ENCODE measurements around the gene MYO9A. TPM values are rescaled to one million over a fixed set of nuclear protein-coding genes. Genes with fewer than 3 reads are reported as not detected.

MYO9A gene
- polyA plus RNA-seq, 2 donors: 2.6 to 4.3 TPM

GRCh38 chr15:71804695-71805470 lies 313.1 kb downstream of the MYO9A start:
- Histone ChIP-seq H3K27ac (ENCODE audit: low read depth in 2 of 2, low read length in 1 of 2) (no peak overlapping the region), H3K4me1 (ENCODE audit: control insufficient read depth in 2 of 2, insufficient read depth in 2 of 2, low read length in 1 of 2) (no peaks in the 10 kb centered on the region), H3K9me3 (ENCODE audit: control insufficient read depth in 2 of 2, insufficient read depth in 1 of 2, low read depth in 1 of 2, low read length in 1 of 2) (no peaks in the 10 kb centered on the region), H3K27me3 (ENCODE audit: control insufficient read depth in 1 of 2, insufficient read depth in 2 of 2, low read length in 2 of 2) (no peaks in the 10 kb centered on the region), H3K4me3 (ENCODE audit: low read depth in 1 of 2, low read length in 2 of 2) (no peak overlapping the region), H3K36me3 (ENCODE audit: control insufficient read depth in 2 of 2, insufficient read depth in 2 of 2, low read length in 1 of 2) (no peaks in the 10 kb centered on the region)
- 67 to 72% methylated on average over 6 of the region's 6 CpGs for WGBS, 2 donors

- Histone ChIP-seq H3K36me3 (ENCODE audit: control insufficient read depth in 2 of 2, insufficient read depth in 2 of 2, low read length in 1 of 2) (no peaks in the 10 kb centered on the region), H3K4me3 (ENCODE audit: low read depth in 1 of 2, low read length in 2 of 2) (no peak overlapping the region), H3K4me1 (ENCODE audit: control insufficient read depth in 2 of 2, insufficient read depth in 2 of 2, low read length in 1 of 2) (no peaks in the 10 kb centered on the region), H3K9me3 (ENCODE audit: control insufficient read depth in 2 of 2, insufficient read depth in 1 of 2, low read depth in 1 of 2, low read length in 1 of 2) (no peaks in the 10 kb centered on the region), H3K27me3 (ENCODE audit: control insufficient read depth in 1 of 2, insufficient read depth in 2 of 2, low read length in 2 of 2) (no peaks in the 10 kb centered on the region), H3K27ac (ENCODE audit: low read depth in 2 of 2, low read length in 1 of 2) (no peak overlapping the region)
- WGBS, 2 donors: 65 to 68% methylated on average over 5 of the region's 5 CpGs
Measured at GRCh38 chr15:71804226-71804625, 313.7 kb downstream of the MYO9A start.

DNA sequence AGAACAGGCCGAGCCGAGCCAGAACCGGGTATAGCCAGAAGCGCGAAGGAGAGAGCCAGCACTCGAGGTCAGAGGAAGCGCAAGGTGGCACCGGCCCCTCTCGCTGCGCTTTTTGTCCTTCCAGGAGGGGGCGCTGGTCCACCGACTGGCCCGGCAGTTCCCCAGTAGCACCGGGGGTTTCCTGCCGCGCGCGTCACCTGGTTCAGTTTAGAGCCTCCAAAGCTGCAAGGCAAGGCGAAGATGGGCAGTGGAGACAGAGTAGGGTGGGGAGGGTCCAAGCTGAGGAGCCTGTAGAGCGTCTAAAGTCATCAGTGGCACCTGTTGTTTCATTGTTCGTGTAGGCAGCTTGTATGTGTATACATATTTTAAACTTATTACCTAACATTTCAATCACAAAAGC lies 315.2 kb downstream of the MYO9A start:
- Histone ChIP-seq H3K4me3 (ENCODE audit: low read depth in 1 of 2, low read length in 2 of 2) (no peak overlapping the region), H3K9me3 (ENCODE audit: control insufficient read depth in 2 of 2, insufficient read depth in 1 of 2, low read depth in 1 of 2, low read length in 1 of 2) (no peaks in the 10 kb centered on the region), H3K36me3 (ENCODE audit: control insufficient read depth in 2 of 2, insufficient read depth in 2 of 2, low read length in 1 of 2) (no peaks in the 10 kb centered on the region), H3K27ac (ENCODE audit: low read depth in 2 of 2, low read length in 1 of 2) (no peak overlapping the region), H3K4me1 (ENCODE audit: control insufficient read depth in 2 of 2, insufficient read depth in 2 of 2, low read length in 1 of 2) (no peaks in the 10 kb centered on the region), H3K27me3 (ENCODE audit: control insufficient read depth in 1 of 2, insufficient read depth in 2 of 2, low read length in 2 of 2) (no peaks in the 10 kb centered on the region)
- WGBS, 2 donors: 57 to 78% methylated on average over 21 of the region's 21 CpGs

- Histone ChIP-seq H3K4me1 (ENCODE audit: control insufficient read depth in 2 of 2, insufficient read depth in 2 of 2, low read length in 1 of 2) (no peaks in the 10 kb centered on the region), H3K36me3 (ENCODE audit: control insufficient read depth in 2 of 2, insufficient read depth in 2 of 2, low read length in 1 of 2) (no peaks in the 10 kb centered on the region), H3K27me3 (ENCODE audit: control insufficient read depth in 1 of 2, insufficient read depth in 2 of 2, low read length in 2 of 2) (no peaks in the 10 kb centered on the region), H3K27ac (ENCODE audit: low read depth in 2 of 2, low read length in 1 of 2) (no peak overlapping the region), H3K9me3 (ENCODE audit: control insufficient read depth in 2 of 2, insufficient read depth in 1 of 2, low read depth in 1 of 2, low read length in 1 of 2) (no peaks in the 10 kb centered on the region), H3K4me3 (ENCODE audit: low read depth in 1 of 2, low read length in 2 of 2) (no peak overlapping the region)
- 92 to 96% methylated on average over 24 of the region's 24 CpGs for WGBS, 2 donors
Measured at GRCh38 chr15:71801935-71802655, 315.9 kb downstream of the MYO9A start.

DNA sequence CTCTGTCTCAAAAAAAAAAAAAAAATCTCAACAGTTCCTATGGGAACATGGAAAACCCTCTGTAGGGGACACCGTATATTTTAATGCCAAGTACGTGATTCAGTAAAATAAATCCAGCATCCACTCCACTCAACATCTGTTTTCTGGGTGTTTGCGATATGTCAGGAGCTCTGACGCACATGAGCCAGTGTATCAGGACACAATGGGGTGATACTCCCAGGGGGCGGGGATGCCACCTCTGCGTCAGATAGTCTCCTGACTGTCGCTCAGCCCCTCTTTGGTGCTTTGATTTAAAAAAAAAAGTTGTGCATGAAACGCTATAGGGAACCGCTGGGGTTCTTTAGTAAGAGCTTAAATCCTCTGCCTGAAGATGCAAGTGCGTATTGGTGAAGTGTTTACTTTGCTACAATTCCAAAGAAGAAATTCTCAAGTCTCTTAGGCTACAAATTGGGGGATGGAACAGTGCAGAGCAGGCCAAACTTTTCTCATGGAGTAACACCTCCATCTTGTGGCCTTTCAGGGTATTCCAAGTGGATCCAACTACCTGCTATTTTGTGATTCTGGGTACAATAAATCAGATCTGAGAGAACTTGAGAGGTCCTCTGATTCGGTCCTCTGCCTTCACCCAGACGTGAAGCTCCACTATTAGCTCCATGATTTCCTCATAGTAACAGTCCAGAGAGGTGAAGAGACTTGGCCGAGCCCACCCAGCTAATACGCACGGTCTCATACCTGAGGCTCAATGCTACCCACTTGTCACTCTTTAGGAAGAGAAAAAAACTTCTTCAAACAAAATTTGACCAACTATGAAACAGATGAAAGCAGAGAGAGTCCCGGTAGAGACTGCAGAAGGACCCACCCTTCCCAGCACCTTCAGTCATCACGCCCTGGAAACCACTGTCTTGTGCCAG lies 316.9 kb downstream of the MYO9A start:
- Histone ChIP-seq H3K4me3 (ENCODE audit: low read depth in 1 of 2, low read length in 2 of 2) (no peak overlapping the region), H3K9me3 (ENCODE audit: control insufficient read depth in 2 of 2, insufficient read depth in 1 of 2, low read depth in 1 of 2, low read length in 1 of 2) (no peaks in the 10 kb centered on the region), H3K27me3 (ENCODE audit: control insufficient read depth in 1 of 2, insufficient read depth in 2 of 2, low read length in 2 of 2) (no peaks in the 10 kb centered on the region), H3K36me3 (ENCODE audit: control insufficient read depth in 2 of 2, insufficient read depth in 2 of 2, low read length in 1 of 2) (no peaks in the 10 kb centered on the region), H3K4me1 (ENCODE audit: control insufficient read depth in 2 of 2, insufficient read depth in 2 of 2, low read length in 1 of 2) (no peaks in the 10 kb centered on the region), H3K27ac (ENCODE audit: low read depth in 2 of 2, low read length in 1 of 2) (no peak overlapping the region)
- 54 to 59% methylated on average over 17 of the region's 17 CpGs for WGBS, 2 donors

DNA sequence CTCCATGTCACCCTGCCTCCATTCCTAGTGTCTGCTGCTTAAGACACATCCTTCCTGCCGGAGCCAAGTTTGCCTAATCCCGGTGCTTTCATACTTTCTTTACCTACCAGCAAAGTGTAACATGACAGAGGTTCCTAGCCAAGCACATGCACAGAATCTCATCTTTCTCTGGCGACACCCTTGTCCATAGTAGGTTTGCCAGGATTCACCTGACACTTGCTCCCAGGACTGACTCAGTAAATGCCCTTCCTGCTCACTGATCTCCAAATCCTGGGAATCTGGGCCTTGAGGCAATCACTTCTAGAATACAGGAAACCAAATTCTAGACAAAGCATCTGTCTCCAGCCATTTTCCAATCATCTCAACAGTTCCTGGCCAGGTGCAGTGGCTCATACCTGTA lies 317.8 kb downstream of the MYO9A start:
- H3K4me3 ChIP-seq (ENCODE audit: low read depth in 1 of 2, low read length in 2 of 2): no peak overlapping the region
- 64 to 66% methylated on average over 3 of the region's 3 CpGs for WGBS, 2 donors
- no peaks in the 10 kb centered on the region for H3K4me1 ChIP-seq (ENCODE audit: control insufficient read depth in 2 of 2, insufficient read depth in 2 of 2, low read length in 1 of 2)
- no peaks in the 10 kb centered on the region for H3K36me3 ChIP-seq (ENCODE audit: control insufficient read depth in 2 of 2, insufficient read depth in 2 of 2, low read length in 1 of 2)
- no peaks in the 10 kb centered on the region for H3K27me3 ChIP-seq (ENCODE audit: control insufficient read depth in 1 of 2, insufficient read depth in 2 of 2, low read length in 2 of 2)
- no peak overlapping the region for H3K27ac ChIP-seq (ENCODE audit: low read depth in 2 of 2, low read length in 1 of 2)
- no peaks in the 10 kb centered on the region for H3K9me3 ChIP-seq (ENCODE audit: control insufficient read depth in 2 of 2, insufficient read depth in 1 of 2, low read depth in 1 of 2, low read length in 1 of 2)

DNA sequence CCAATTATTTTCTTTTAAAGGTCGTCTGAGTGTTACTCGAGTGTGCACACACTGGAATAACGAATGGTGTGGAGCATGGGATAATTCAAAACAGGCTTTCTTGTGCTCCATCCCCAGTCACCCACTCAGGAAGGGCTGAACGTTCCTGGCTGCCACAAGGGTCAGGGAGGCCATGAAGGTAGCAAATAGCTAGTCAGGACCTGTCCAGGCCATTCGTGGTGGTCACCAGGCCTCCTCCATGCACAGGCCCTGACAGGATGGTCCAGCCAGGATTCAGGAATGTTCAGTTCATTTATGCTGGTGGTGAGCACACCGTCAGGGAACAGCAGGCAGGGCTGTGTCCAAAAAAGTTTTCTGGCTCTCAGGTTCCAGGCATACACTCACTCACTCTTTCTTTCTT lies 319.3 kb downstream of the MYO9A start:
- Histone ChIP-seq H3K9me3 (ENCODE audit: control insufficient read depth in 2 of 2, insufficient read depth in 1 of 2, low read depth in 1 of 2, low read length in 1 of 2) (no peaks in the 10 kb centered on the region), H3K27ac (ENCODE audit: low read depth in 2 of 2, low read length in 1 of 2) (no peak overlapping the region), H3K4me1 (ENCODE audit: control insufficient read depth in 2 of 2, insufficient read depth in 2 of 2, low read length in 1 of 2) (no peaks in the 10 kb centered on the region), H3K4me3 (ENCODE audit: low read depth in 1 of 2, low read length in 2 of 2) (no peak overlapping the region), H3K27me3 (ENCODE audit: control insufficient read depth in 1 of 2, insufficient read depth in 2 of 2, low read length in 2 of 2) (no peaks in the 10 kb centered on the region), H3K36me3 (ENCODE audit: control insufficient read depth in 2 of 2, insufficient read depth in 2 of 2, low read length in 1 of 2) (no peaks in the 10 kb centered on the region)
- WGBS, 2 donors: 63 to 74% methylated on average over 6 of the region's 6 CpGs

DNA sequence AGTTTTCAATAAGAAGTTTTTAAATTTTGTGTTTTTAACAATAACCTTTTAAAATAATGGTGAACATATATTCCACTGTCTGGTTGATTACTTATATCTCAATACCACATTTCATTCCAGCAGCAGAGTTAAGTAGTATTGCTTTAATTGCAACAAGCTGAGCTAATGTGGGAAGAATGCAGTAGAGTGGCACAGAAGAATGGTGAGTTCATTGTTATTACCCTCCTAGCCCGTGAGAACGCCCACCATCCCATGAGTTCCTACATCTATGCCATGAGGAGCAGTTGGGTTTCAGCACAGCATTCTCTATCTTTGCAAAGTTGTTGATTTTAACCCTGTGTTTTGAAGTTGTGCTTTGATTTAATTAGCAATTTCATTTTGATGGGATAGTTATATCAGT lies 325.4 kb downstream of the MYO9A start:
- H3K9me3 ChIP-seq (ENCODE audit: control insufficient read depth in 2 of 2, insufficient read depth in 1 of 2, low read depth in 1 of 2, low read length in 1 of 2): no peaks in the 10 kb centered on the region
- no peak overlapping the region for H3K4me3 ChIP-seq (ENCODE audit: low read depth in 1 of 2, low read length in 2 of 2)
- WGBS, 2 donors: 40 to 52% methylated on average over 2 of the region's 2 CpGs
- no peaks in the 10 kb centered on the region for H3K27me3 ChIP-seq (ENCODE audit: control insufficient read depth in 1 of 2, insufficient read depth in 2 of 2, low read length in 2 of 2)
- peaks cover 0 to 2% of the 10 kb centered on the region in 2 donors for H3K4me1 ChIP-seq (ENCODE audit: control insufficient read depth in 2 of 2, insufficient read depth in 2 of 2, low read length in 1 of 2)
- H3K27ac ChIP-seq (ENCODE audit: low read depth in 2 of 2, low read length in 1 of 2): no peak overlapping the region
- no peaks in the 10 kb centered on the region for H3K36me3 ChIP-seq (ENCODE audit: control insufficient read depth in 2 of 2, insufficient read depth in 2 of 2, low read length in 1 of 2)

- Histone ChIP-seq H3K27me3 (ENCODE audit: control insufficient read depth in 1 of 2, insufficient read depth in 2 of 2, low read length in 2 of 2) (no peaks in the 10 kb centered on the region), H3K9me3 (ENCODE audit: control insufficient read depth in 2 of 2, insufficient read depth in 1 of 2, low read depth in 1 of 2, low read length in 1 of 2) (no peaks in the 10 kb centered on the region), H3K4me3 (ENCODE audit: low read depth in 1 of 2, low read length in 2 of 2) (no peak overlapping the region), H3K4me1 (ENCODE audit: control insufficient read depth in 2 of 2, insufficient read depth in 2 of 2, low read length in 1 of 2) (peaks cover 0 to 2% of the 10 kb centered on the region in 2 donors), H3K27ac (ENCODE audit: low read depth in 2 of 2, low read length in 1 of 2) (no peak overlapping the region), H3K36me3 (ENCODE audit: control insufficient read depth in 2 of 2, insufficient read depth in 2 of 2, low read length in 1 of 2) (no peaks in the 10 kb centered on the region)
- WGBS, 2 donors: 89 to 92% methylated on average over 7 of the region's 7 CpGs
Measured at GRCh38 chr15:71791975-71792374, 326.0 kb downstream of the MYO9A start.

All from esophagus (tissue), 2 donors.